Gastroesophageal sphincter (tissue), 4 donors: ENCODE measurements around the gene SLC22A6. TPM values are rescaled to one million over a fixed set of nuclear protein-coding genes. Genes with fewer than 3 reads are reported as not detected.

Experiments used
- ATAC-seq: fragments of 150-250 bp; one replicate; pipeline ENCODE4 v1.9.1; 2016; ENCODE audit warnings: mild to moderate bottlenecking, moderate library complexity
- H3K27ac ChIP-seq, 4 donors: fragments of 200-600 bp; sonication (generic) in 3 of 4; 1 replicate in 3 of 4; 2 replicates in 1 of 4; pipeline ENCODE4 v1.5.1; 2016 to 2019
- H3K27me3 ChIP-seq: fragments of 200-600 bp; sonication (generic); one replicate; pipeline ENCODE4 v1.5.1; 2019
- H3K36me3 ChIP-seq, 2 donors: fragments of 200-600 bp; sonication (generic); one replicate each; pipeline ENCODE4 v1.5.1; 2019; ENCODE audit warnings: control low read depth in 1 of 2
- H3K4me1 ChIP-seq, 3 donors: fragments of 200-600 bp; sonication (generic); 1 replicate in 2 of 3; 2 replicates in 1 of 3; pipeline ENCODE4 v1.5.1; 2016 to 2019; ENCODE audit warnings: control low read depth in 2 of 3
- H3K4me3 ChIP-seq, 2 donors: fragments of 200-600 bp; sonication (generic); one replicate each; pipeline ENCODE4 v1.5.1; 2019; ENCODE audit warnings: mild to moderate bottlenecking in 1 of 2, moderate library complexity in 1 of 2
- H3K9me3 ChIP-seq, 3 donors: fragments of 200-600 bp; sonication (generic); one replicate each; pipeline ENCODE4 v1.5.1; 2017 to 2019; ENCODE audit warnings: control low read depth in 2 of 3
- EP300 ChIP-seq: sonication (generic); formaldehyde crosslinking; IDR thresholded peaks from one replicate; pipeline ENCODE4 v1.6.1; 2017; ENCODE audit warnings: antibody characterized with exemption, mild to moderate bottlenecking
- POLR2A ChIP-seq, 2 donors: fragments of 450-650 bp; IDR thresholded peaks; one replicate each; pipeline ENCODE4 v1.6.1; 2017; ENCODE audit warnings: antibody characterized with exemption in 2 of 2, mild to moderate bottlenecking in 2 of 2, moderate library complexity in 1 of 2
- POLR2AphosphoS5 ChIP-seq: sonication (generic); formaldehyde crosslinking; IDR thresholded peaks from one replicate; pipeline ENCODE4 v1.6.1; 2017; ENCODE audit warnings: antibody characterized with exemption
- WGBS, 2 donors: methylation state at CpG; one replicate each; pipeline ENCODE4 v1.1.5; 2018; ENCODE audit warnings: low coverage in 1 of 2; 5-methylcytosine and 5-hydroxymethylcytosine counted together
- small RNA-seq, 4 donors: library from RNA; depleted of rRNA; stranded (forward); fragments of <200 nt; gene quantifications; one replicate each; pipeline ENCODE3, GENCODE V24; 2016
- total RNA-seq, 4 donors: library from RNA; depleted of rRNA; stranded (reverse); fragments of >200 nt; gene quantifications; one replicate each; pipeline ENCODE4 v1.1.0, GENCODE V29; 2016
- TF ChIP-seq, protein P1 (sequence below), 4 experiments: fragments of 200-600 bp in 2 of 4; fragments of 450-650 bp in 2 of 4; sonication (generic) in 1 of 4; IDR thresholded peaks; one replicate each; pipeline ENCODE4 v1.5.1; 2017 to 2019; ENCODE audit warnings: antibody characterized with exemption in 4 of 4, mild to moderate bottlenecking in 2 of 4, moderate library complexity in 2 of 4

The SLC22A6 gene
- total RNA-seq, 4 donors from 2014 or later: not detected

DNA sequence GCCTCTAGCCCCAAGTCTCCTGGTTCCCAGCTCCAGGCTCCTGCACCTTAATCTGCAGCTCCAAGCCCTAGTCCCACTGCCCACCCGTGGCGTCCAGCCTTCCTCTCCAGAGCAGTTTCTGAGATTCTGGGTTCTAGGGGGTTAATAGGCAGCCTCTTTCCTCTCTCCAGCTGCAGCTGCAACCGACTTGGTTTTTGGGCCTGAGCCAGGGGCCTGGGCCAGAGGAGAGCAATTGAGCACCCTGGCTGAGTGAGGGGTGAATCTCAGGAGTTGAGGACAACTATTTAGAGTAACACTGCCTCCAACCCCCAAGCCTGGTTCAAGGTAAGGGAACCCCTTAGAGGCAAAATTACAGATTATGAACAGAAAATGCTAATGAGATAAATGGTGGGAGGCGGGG lies 54.6 kb downstream of the SLC22A6 start:
- no peak for ATAC-seq
- Histone ChIP-seq H3K27me3 (peaks cover 35% of the 10 kb centered on the region), H3K27ac (no peak overlapping the region)

DNA sequence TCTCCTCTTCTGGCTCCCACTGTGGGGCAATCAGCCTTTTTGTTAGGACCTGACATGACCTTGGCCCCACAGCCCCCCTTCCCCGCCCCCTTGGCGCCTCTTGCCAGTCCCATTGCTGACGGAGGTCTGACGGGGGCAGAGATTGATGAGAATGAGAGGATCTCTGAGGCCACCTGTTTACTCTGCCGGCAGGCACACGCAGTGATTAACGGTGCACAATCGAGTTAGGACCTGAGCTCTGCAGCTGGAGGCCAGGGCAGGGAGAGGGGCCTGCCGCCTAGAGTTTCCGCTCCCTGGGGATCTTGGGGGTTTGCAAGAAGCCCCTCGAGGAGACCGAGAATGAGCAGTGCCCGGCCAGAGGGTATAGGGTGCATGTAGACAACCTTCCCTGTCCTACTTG lies 56.8 kb downstream of the SLC22A6 start:
- no peak for TF ChIP-seq POLR2A (IDR thresholded peaks at IDR 0.05)
- TF ChIP-seq EP300: no peak
- TF ChIP-seq, protein P1, sequence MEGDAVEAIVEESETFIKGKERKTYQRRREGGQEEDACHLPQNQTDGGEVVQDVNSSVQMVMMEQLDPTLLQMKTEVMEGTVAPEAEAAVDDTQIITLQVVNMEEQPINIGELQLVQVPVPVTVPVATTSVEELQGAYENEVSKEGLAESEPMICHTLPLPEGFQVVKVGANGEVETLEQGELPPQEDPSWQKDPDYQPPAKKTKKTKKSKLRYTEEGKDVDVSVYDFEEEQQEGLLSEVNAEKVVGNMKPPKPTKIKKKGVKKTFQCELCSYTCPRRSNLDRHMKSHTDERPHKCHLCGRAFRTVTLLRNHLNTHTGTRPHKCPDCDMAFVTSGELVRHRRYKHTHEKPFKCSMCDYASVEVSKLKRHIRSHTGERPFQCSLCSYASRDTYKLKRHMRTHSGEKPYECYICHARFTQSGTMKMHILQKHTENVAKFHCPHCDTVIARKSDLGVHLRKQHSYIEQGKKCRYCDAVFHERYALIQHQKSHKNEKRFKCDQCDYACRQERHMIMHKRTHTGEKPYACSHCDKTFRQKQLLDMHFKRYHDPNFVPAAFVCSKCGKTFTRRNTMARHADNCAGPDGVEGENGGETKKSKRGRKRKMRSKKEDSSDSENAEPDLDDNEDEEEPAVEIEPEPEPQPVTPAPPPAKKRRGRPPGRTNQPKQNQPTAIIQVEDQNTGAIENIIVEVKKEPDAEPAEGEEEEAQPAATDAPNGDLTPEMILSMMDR (IDR thresholded peaks at IDR 0.05): no peak
- no peak for TF ChIP-seq POLR2AphosphoS5
- Histone ChIP-seq H3K4me3 (no peak overlapping the region), H3K27ac (no peak overlapping the region), H3K9me3 (no peaks in the 10 kb centered on the region), H3K4me1 (peaks cover 0 to 30% (median 17%) of the 10 kb centered on the region in 3 donors), H3K36me3 (no peaks in the 10 kb centered on the region), H3K27me3 (peaks cover 57% of the 10 kb centered on the region)
- WGBS, 2 donors: no CpG with 5 or more reads among the region's 13 CpGs
- no peak for ATAC-seq

More for the DNA sequence above, 54.6 kb downstream of the SLC22A6 start:
- no peak for TF ChIP-seq EP300
- TF ChIP-seq POLR2A (IDR thresholded peaks at IDR 0.05): no peak
- TF ChIP-seq, protein P1 (IDR thresholded peaks at IDR 0.05): no peak
- TF ChIP-seq POLR2AphosphoS5: no peak
- WGBS, 2 donors: 71 to 100% methylated on average over 1 to 3 of the region's 4 CpGs
- Histone ChIP-seq H3K4me3 (no peak overlapping the region), H3K4me1 (peaks cover 0 to 17% (median 10%) of the 10 kb centered on the region in 3 donors), H3K9me3 (no peaks in the 10 kb centered on the region), H3K36me3 (no peaks in the 10 kb centered on the region)

DNA sequence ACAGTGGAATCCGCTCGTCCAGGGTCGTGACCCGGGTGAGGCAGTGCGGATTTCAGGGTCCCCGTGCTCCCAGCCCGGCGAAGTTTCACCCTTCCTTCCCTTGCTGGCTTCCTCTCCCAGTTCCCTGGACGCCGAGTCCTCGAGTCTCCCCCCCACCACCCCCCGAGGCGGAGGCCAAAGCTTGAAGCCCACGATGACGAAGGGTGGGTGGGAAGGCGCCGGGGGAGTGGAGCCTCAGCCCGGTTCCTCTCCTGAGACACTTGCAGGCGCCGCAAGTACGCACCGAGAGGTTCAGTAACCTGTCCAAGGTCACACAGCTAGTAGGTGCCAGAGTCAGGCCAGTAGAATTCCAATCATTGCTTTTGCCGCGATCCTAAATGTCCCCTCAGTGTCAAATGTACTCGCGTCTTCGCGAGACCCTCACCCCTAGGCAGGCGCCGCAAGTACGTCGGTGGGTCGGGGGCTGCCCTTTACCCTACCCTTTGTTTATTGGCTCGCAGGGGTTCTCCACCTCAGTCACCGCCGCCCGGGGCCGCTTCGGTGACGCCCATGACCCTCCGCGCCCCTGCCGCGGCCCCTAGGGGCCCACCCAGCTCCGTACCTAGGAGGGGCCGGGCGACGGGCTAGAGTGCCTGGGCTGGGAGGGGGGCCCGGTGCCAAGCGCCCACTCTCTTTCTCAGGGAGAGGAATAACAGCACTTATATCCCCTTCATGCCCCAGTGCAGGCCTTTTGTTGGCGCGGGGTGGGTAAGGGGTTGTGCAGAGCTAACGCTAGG lies 57.9 kb downstream of the SLC22A6 start:
- peaks cover 68% of the 10 kb centered on the region for H3K27me3 ChIP-seq
- H3K9me3 ChIP-seq: no peaks in the 10 kb centered on the region
- no peaks in the 10 kb centered on the region for H3K36me3 ChIP-seq
- TF ChIP-seq EP300 (no peak), POLR2A (IDR thresholded peaks at IDR 0.05) (no peak), POLR2AphosphoS5 (no peak)
- TF ChIP-seq, protein P1 (IDR thresholded peaks at IDR 0.05): no peak
- no peak overlapping the region for H3K27ac ChIP-seq
- H3K4me3 ChIP-seq: peak overlapping the region in 1 of 2 donors; percentile 43
- peaks cover 0 to 41% (median 17%) of the 10 kb centered on the region in 3 donors for H3K4me1 ChIP-seq
- no peak for ATAC-seq
- 12% methylated on average over 12 of the region's 53 CpGs; no CpG with 5 or more reads in 1 of the 2 donors for WGBS, 2 donors

Small RNA genes lying within 50 kb of the gene (small RNA-seq; reads per million reads assigned to genes)
- gene RN7SL259P: 0 reads per million in 4 donors

Other genes starting within 250 kb of the SLC22A6 start
- gene ZBTB3, start 230.8 kb downstream of the SLC22A6 start, total RNA-seq: 10 to 100 TPM in 3 of 4 donors, 1 to 10 TPM in 1; 8.8 to 15.8 (median 12.3) TPM
- gene POLR2G, start 223.4 kb downstream of the SLC22A6 start, total RNA-seq: 10 to 100 TPM; 34.4 to 49.5 (median 39.5) TPM
- gene TAF6L, start 213.6 kb downstream of the SLC22A6 start, total RNA-seq: 10 to 100 TPM in 3 of 4 donors, 1 to 10 TPM in 1; 5.5 to 23.4 (median 14.5) TPM
- 10 to 100 TPM; 25.8 to 50.7 (median 33.9) TPM for gene TMEM179B, start 197.6 kb downstream of the SLC22A6 start, total RNA-seq
- gene TMEM223, start 193.0 kb downstream of the SLC22A6 start, total RNA-seq: 10 to 100 TPM; 17.0 to 25.8 (median 19.1) TPM
- 10 to 100 TPM; 33.2 to 72.3 (median 57.2) TPM for gene NXF1, start 179.5 kb downstream of the SLC22A6 start, total RNA-seq
- gene STX5, start 152.9 kb downstream of the SLC22A6 start, total RNA-seq: 10 to 100 TPM; 23.3 to 31.6 (median 27.8) TPM
- not detected for gene TEX54, start 152.1 kb downstream of the SLC22A6 start, total RNA-seq
- 10 to 100 TPM; 26.6 to 46.8 (median 39.3) TPM for gene WDR74, start 145.4 kb downstream of the SLC22A6 start, total RNA-seq
- 100 to 1,000 TPM in 1 of 4 donors, 10 to 100 TPM in 3; 66.9 to 144 (median 80.2) TPM for gene SLC3A2, start 104.1 kb downstream of the SLC22A6 start, total RNA-seq
- gene CHRM1, start 63.6 kb downstream of the SLC22A6 start, total RNA-seq: under 1 TPM in 3 of 4 donors, not detected in 1; 0.16 to 0.89 (median 0.27) TPM
- not detected for gene SLC22A8, start 30.9 kb upstream of the SLC22A6 start, total RNA-seq
- gene SLC22A24, start 159.3 kb upstream of the SLC22A6 start, total RNA-seq: not detected